Measurements from ENCODE around the gene NID1.

NID1 gene

GRCh38 chr1:236025836-236026235, 39.1 kb downstream of the NID1 start:
- peak overlapping the region in 1 of 2 donors; percentile 51 for H3K27ac ChIP-seq
- no peak for TF ChIP-seq CTCF (IDR thresholded peaks at IDR 0.05)
- DNase-seq (ENCODE audit: low spot score), result no peak
- no peak overlapping the region for H3K4me3 ChIP-seq

- H3K27ac ChIP-seq, result no peak overlapping the region
- no peak overlapping the region for H3K4me3 ChIP-seq
- no peak for TF ChIP-seq CTCF (IDR thresholded peaks at IDR 0.05)
- no peak for DNase-seq (ENCODE audit: low spot score)
These were observed 40.2 kb downstream of the NID1 start for GRCh38 chr1:236024641-236025040.

GRCh38 chr1:236023926-236024565, 40.8 kb downstream of the NID1 start:
- no peak for TF ChIP-seq CTCF (IDR thresholded peaks at IDR 0.05)
- DNase-seq (ENCODE audit: low spot score), result no peak
- H3K4me3 ChIP-seq, result no peak overlapping the region
- H3K27ac ChIP-seq, result peak overlapping the region in 1 of 2 donors; percentile 29

GRCh38 chr1:236021424-236022135, 43.3 kb downstream of the NID1 start:
- no peak for TF ChIP-seq CTCF (IDR thresholded peaks at IDR 0.05)
- Histone ChIP-seq H3K27ac (peak overlapping the region; percentile 1 to 89), H3K4me3 (no peak overlapping the region)
- DNase-seq (ENCODE audit: low spot score), result no peak

GRCh38 chr1:236020359-236021219, 44.3 kb downstream of the NID1 start:
- DNase-seq (ENCODE audit: low spot score), result no peak
- Histone ChIP-seq H3K4me3 (no peak overlapping the region), H3K27ac (peak overlapping the region in 1 of 2 donors; percentile 89)
- no peak for TF ChIP-seq CTCF (IDR thresholded peaks at IDR 0.05)

GRCh38 chr1:236018885-236019453, 45.9 kb downstream of the NID1 start:
- peak overlapping the region in 1 of 2 donors; percentile 90 for H3K27ac ChIP-seq
- H3K4me3 ChIP-seq, result no peak overlapping the region
- no peak for TF ChIP-seq CTCF (IDR thresholded peaks at IDR 0.05)
- peak; percentile 89 for DNase-seq (ENCODE audit: low spot score)

All from coronary artery (tissue), 2 donors.